NCI-H128 (cell line): ENCODE data around the gene ASB13.
A peak's percentile ranks its signal among the peaks of the same experiment; 100 is the strongest.
"Not testable (repeated sequence)": the region's sequence is repeated elsewhere in the genome, so short reads cannot be mapped to it uniquely, and the experiment has no call there.

ENCODE experiments used
- DNase-seq: peaks from one replicate; lab custom pipeline; 2025; ENCODE audit not compliant: unreplicated experiment; lab: John Stamatoyannopoulos, UW

ASB13 gene

DNA sequence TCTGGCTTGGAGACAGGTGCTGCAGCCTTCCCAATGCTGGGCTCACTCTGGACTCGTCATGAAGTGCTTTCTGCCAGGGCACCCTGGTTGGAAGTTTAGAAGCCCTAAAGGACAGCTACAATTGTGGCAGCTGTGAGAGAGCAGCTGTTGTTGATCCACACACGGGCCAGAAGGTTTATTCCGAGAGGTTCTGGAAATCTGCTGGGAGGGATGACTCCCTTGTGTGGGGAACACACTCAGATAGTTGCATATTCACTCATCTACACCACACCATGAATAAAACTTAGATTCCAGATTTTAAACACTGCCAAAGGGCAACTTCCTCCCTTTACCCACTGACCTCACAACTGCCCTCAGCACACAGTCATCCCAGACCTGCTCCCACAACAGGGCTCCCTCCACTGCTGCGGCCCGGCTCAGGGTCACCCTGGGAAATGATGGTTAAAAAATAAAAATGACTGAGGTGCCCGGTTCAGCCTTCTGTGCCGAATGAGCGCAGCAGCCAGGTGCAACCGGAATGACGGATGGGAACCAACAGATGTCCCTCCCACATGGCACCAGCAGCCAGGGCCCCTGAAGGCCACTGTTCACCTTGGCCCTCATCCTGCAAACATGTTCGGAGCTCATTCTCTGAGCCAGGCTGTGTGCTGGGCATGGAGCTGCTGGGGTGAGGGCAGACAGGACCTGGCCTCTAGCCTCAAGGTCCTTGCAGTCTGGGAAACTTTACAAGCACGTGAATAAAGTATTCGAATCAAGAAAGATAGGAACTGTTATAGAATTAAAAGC is 40.2 kb downstream of the ASB13 start:
- no peak for DNase-seq

DNA sequence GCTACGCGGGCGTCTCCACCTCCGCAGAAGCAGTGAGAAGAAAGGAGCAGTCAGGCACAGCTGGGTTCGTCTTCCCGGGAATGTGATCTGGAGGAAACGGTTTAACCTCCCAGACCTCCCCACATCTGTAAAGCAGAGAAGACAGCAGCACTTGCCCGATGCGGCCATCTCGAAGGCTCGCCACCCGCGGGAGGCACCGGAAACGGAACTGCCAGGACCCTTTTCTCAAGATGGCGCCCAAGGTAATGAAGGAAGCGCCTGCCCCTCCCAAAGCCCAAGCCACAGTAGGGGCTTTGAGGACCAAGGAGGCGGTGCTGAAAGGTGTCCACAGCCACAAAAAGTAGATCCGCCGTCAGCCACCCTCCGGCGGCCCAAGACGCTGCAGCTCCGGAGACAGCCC is 41.7 kb downstream of the ASB13 start:
- DNase-seq = no peak

GRCh38 chr10:5623081-5623748 is 43.2 kb downstream of the ASB13 start:
- peak; percentile 60 for DNase-seq

GRCh38 chr10:5622186-5622960 is 44.0 kb downstream of the ASB13 start:
- no peak for DNase-seq

DNA sequence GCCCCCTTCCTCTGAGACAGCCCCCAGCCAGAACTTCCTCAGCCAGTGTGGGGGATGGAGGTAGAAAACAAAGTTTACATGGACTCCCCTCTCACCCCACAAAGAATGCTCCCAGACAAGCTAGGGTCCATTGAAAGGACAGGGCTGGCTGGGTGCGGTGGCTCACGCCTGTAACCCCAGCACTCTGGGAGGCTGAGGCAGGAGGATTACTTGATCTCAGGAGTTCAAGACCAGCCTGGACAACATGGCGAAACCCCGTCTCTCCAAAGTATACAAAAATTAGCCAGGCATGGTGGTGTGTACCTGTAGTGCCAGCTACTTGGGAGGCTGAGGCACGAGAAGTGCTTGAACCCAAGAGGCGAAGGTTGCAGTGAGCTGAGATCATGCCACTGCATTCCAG is 45.0 kb downstream of the ASB13 start:
- not testable (repeated sequence) for DNase-seq

GRCh38 chr10:5620966-5621365 is 45.4 kb downstream of the ASB13 start:
- DNase-seq = no peak

DNA sequence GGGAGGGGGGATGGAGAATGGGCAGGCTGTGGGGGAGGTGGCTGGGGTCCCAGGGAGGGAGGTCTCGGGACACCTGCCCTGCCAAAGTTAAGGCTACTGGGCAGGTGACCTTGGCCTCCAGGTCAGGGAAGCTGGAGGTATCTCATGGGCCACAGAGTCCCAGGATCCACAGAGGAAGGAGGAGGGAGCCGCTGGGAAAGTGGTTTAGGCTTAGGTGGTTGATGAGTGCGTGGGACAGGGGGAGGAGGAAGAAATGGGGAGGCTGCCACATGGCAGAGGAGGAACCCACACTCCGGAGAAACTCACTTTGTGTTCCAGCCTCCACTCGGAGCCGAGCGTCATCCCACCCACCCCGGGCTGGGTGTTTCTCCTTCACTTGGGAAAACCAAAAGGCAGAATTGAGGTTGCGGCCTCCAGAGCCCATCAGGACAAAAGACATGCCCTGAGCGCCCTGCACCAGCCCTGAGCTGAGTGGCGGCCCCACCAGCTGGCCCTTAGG is 46.1 kb downstream of the ASB13 start:
- no peak for DNase-seq

- DNase-seq = no peak
Measured at GRCh38 chr10:5619362-5620211, 46.8 kb downstream of the ASB13 start.

DNA sequence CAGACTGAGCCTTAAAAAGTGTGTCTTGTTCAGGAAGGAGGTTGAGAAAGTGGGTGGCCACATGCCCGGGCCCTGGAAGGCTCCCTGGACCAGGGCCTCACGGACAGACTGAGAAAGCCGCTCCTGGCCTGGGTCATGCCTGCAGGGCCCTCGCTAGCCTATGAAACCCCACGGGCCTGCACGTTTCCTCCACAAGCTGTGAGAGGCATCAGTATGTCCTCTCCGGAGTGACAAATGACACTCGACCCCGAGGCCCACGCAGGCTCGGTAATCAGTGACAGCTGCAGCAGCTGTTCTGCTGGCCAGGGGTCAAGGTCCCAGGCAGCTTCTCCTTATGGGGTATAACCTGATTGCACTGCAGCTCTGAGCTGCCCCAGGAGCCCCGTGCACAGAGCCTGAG is 47.6 kb downstream of the ASB13 start:
- DNase-seq = no peak

GRCh38 chr10:5618042-5618441 is 48.4 kb downstream of the ASB13 start:
- no peak for DNase-seq

- no peak for DNase-seq
Measured at GRCh38 chr10:5617521-5617920, 48.9 kb downstream of the ASB13 start.

DNA sequence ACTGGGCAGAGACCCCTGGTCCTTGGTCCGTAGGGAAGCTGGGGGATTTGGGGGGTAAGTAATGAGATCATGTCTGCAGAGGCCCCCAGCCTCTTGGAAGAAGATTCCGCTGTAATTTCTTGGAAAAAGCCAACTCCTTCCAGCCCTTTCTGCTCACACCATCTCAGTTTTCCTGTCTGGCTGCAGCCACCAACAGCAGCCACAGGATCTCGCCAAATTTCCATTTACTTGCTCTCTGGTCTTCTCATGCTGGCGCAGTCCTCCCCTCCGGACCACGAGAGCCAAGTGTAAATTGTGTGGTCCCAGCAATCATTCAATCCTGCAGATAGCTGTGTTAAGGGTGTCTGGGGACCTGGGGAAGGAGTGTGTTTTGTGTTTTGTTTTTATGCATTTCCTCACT is 49.6 kb downstream of the ASB13 start:
- DNase-seq = no peak

GRCh38 chr10:5616046-5616445 is 50.3 kb downstream of the ASB13 start:
- no peak for DNase-seq

DNA sequence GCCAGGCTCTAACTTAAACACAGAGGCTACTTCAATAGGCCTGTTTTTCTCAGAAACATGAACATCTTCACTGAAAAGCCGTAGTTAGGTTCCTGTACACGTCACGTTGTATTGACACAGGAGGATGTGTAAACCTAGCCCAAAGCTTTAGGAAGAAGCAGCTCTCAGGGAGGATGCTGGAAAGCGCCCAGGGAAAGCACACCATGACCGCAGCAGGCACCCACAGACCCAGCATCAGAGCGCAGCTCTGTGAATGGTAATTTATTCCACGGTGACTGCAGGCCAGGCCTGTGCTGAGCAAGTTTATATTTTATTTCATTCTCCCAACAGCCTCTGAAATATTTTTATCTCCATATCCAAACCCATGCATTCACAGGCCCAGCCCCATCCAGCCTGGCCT is 51.1 kb downstream of the ASB13 start:
- DNase-seq = no peak

- DNase-seq = no peak
Measured at GRCh38 chr10:5614155-5614721, 52.2 kb downstream of the ASB13 start.

- DNase-seq = no peak
Measured at GRCh38 chr10:5613481-5614154, 52.8 kb downstream of the ASB13 start.

DNA sequence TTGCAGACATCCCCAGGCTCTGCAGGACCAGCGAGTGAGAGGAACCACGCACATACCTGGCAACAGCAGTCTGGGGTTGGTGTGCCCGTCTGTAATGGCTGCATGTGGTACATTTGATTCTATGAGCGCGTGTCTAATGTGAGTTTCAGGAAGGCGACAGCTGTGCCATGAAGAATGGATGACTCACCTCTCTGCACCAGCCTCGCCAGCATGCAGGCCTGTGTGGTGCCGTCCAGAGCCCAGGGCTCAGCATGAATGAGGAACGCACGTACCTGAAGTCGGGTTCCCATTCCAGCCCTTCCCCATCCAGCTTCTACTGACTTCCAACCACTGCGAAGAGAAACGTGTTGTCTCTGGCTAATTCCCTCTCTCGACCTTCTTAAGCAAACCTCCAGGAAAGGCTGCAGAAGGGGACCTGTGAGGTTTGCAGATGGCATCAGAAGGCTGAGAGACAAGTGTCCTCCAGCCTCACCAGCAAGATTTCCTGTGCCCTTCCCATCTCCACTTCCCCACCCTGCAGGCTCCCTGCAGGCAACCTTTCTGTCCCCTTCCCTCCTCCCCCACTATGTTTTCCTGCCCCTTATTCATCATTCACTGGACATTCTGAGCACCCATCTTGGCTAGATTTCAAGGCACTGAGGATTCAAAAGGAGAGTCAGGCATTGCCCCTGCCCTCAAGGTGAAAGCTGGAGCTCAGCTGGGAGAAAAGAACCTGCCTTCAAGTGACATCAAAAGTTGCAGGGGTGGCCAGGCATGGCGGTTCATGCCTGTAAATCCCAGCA is 54.3 kb downstream of the ASB13 start:
- DNase-seq = no peak

GRCh38 chr10:5609952-5610616 is 56.3 kb downstream of the ASB13 start:
- DNase-seq = no peak
